H9 (cell line): Measurements from ENCODE around the gene TUBA8. TPM values are rescaled to one million over a fixed set of nuclear protein-coding genes. Genes with fewer than 3 reads are reported as not detected.

Experiments
- DNase-seq: peaks from one replicate; pipeline ENCODE4 v3.0.0-alpha.2; 2017
- H2AFZ ChIP-seq: one replicate; pipeline ENCODE4 v1.6.1; 2013; ENCODE audit warnings: mild to moderate bottlenecking, low read length, control low read depth, moderate library complexity
- H2AK5ac ChIP-seq: 2 replicates; pipeline ENCODE4 v1.6.1; 2013; ENCODE audit warnings: low read length, control low read depth, mixed read lengths; ENCODE audit not compliant: insufficient read length
- H2BK120ac ChIP-seq: one replicate; pipeline ENCODE4 v1.6.1; 2013; ENCODE audit warnings: low read depth, mild to moderate bottlenecking, low read length, control low read depth, inconsistent platforms; ENCODE audit not compliant: poor library complexity, severe bottlenecking
- H2BK12ac ChIP-seq: 2 replicates; pipeline ENCODE4 v1.6.1; 2013; ENCODE audit warnings: low read length, control low read depth, mixed read lengths, low read depth; ENCODE audit not compliant: insufficient read length
- H2BK15ac ChIP-seq: 2 replicates; pipeline ENCODE4 v1.6.1; 2013; ENCODE audit warnings: low read depth, low read length, control low read depth
- H2BK20ac ChIP-seq: one replicate; pipeline ENCODE4 v1.6.1; 2013; ENCODE audit warnings: low read depth, mild to moderate bottlenecking, low read length, control low read depth, inconsistent platforms; ENCODE audit not compliant: poor library complexity, severe bottlenecking
- H2BK5ac ChIP-seq: 2 replicates; pipeline ENCODE4 v1.6.1; 2013; ENCODE audit warnings: low read length, control low read depth, mixed read lengths; ENCODE audit not compliant: insufficient read length
- H3K14ac ChIP-seq: 2 replicates; pipeline ENCODE4 v1.6.1; 2013; ENCODE audit warnings: low read length, control low read depth; ENCODE audit not compliant: insufficient read depth
- H3K18ac ChIP-seq: 2 replicates; pipeline ENCODE4 v1.6.1; 2013; ENCODE audit warnings: low read depth, mild to moderate bottlenecking, mixed read lengths, low read length, control low read depth; ENCODE audit not compliant: insufficient read length
- H3K23ac ChIP-seq: 2 replicates; pipeline ENCODE4 v1.6.1; 2013; ENCODE audit warnings: low read length, control low read depth, mixed read lengths, low read depth; ENCODE audit not compliant: insufficient read length
- H3K23me2 ChIP-seq: 2 replicates; pipeline ENCODE4 v1.6.1; 2013; ENCODE audit warnings: low read depth, mild to moderate bottlenecking, mixed read lengths, low read length, control low read depth; ENCODE audit not compliant: insufficient read length, poor library complexity, severe bottlenecking
- H3K27ac ChIP-seq: 2 replicates; pipeline ENCODE4 v1.5.1; 2013; ENCODE audit warnings: low read length, control low read depth, mixed read lengths, low read depth; ENCODE audit not compliant: insufficient read length
- H3K27me3 ChIP-seq: 2 replicates; pipeline ENCODE4 v1.6.1; 2013; ENCODE audit warnings: low read length, control low read depth, inconsistent platforms; ENCODE audit not compliant: insufficient read depth
- H3K4ac ChIP-seq: 2 replicates; pipeline ENCODE4 v1.6.1; 2013; ENCODE audit warnings: low read depth, mild to moderate bottlenecking, control low read depth, inconsistent platforms, low read length, moderate library complexity
- H3K4me1 ChIP-seq: 2 replicates; pipeline ENCODE4 v1.6.1; 2013; ENCODE audit warnings: low read length, control low read depth, inconsistent platforms; ENCODE audit not compliant: insufficient read depth
- H3K4me2 ChIP-seq: 2 replicates; pipeline ENCODE4 v1.6.1; 2013; ENCODE audit warnings: low read length, control low read depth, mixed read lengths; ENCODE audit not compliant: insufficient read length, insufficient read depth
- H3K56ac ChIP-seq: 2 replicates; pipeline ENCODE4 v1.6.1; 2013; ENCODE audit warnings: low read depth, mild to moderate bottlenecking, mixed read lengths, low read length, control low read depth; ENCODE audit not compliant: insufficient read length
- H3K79me1 ChIP-seq: 2 replicates; pipeline ENCODE4 v1.6.1; 2013; ENCODE audit warnings: low read depth, mild to moderate bottlenecking, moderate library complexity, low read length, control low read depth, inconsistent platforms; ENCODE audit not compliant: insufficient read depth, poor library complexity, severe bottlenecking
- H3K79me2 ChIP-seq: 2 replicates; pipeline ENCODE4 v1.6.1; 2013; ENCODE audit warnings: low read length, control low read depth, inconsistent platforms; ENCODE audit not compliant: insufficient read depth
- H3K9ac ChIP-seq: 2 replicates; pipeline ENCODE4 v1.6.1; 2013; ENCODE audit warnings: low read length, control low read depth, mixed read lengths; ENCODE audit not compliant: insufficient read length; ENCODE audit errors: extremely low read depth
- H3K9me3 ChIP-seq: one replicate; pipeline ENCODE4 v1.6.1; 2013; ENCODE audit warnings: low read depth, low read length, inconsistent platforms; ENCODE audit not compliant: control insufficient read depth
- H3T11ph ChIP-seq: one replicate; pipeline ENCODE4 v1.6.1; 2013; ENCODE audit warnings: mild to moderate bottlenecking, low read length, control low read depth, inconsistent platforms
- H4K20me1 ChIP-seq: one replicate; pipeline ENCODE4 v1.6.1; 2013; ENCODE audit not compliant: control insufficient read depth, insufficient read length, insufficient read depth
- H4K5ac ChIP-seq: 2 replicates; pipeline ENCODE4 v1.6.1; 2013; ENCODE audit warnings: low read depth, mild to moderate bottlenecking, mixed read lengths, low read length, control low read depth; ENCODE audit not compliant: insufficient read length
- H4K8ac ChIP-seq: replicated peaks from 2 replicates; pipeline ENCODE4 v1.6.1; 2013; ENCODE audit warnings: low read length, control low read depth, mixed read lengths, low read depth; ENCODE audit not compliant: insufficient read length
- H4K91ac ChIP-seq: 2 replicates; pipeline ENCODE4 v1.6.1; 2013; ENCODE audit warnings: low read depth, mild to moderate bottlenecking, moderate library complexity, mixed read lengths, low read length, control low read depth; ENCODE audit not compliant: insufficient read length
- H3K27ac Mint-ChIP-seq, 3 experiments: 2 replicates in 2 of 3; 3 replicates in 1 of 3; pipeline ENCODE4 v1.8.0; 2020 to 2021; ENCODE audit warnings: mixed read lengths in 3 of 3, mild to moderate bottlenecking in 1 of 3, moderate library complexity in 1 of 3
- H3K27me3 Mint-ChIP-seq: 2 replicates; pipeline ENCODE4 v1.8.0; 2021; ENCODE audit warnings: low read depth, mild to moderate bottlenecking, moderate library complexity, mixed read lengths
- H3K36me3 Mint-ChIP-seq, 3 experiments: 2 replicates in 2 of 3; 3 replicates in 1 of 3; pipeline ENCODE4 v1.8.0; 2020 to 2021; ENCODE audit warnings: low read depth in 3 of 3, mixed read lengths in 3 of 3; ENCODE audit not compliant: insufficient read depth in 1 of 3
- H3K4me1 Mint-ChIP-seq, 2 experiments: 2 replicates each; pipeline ENCODE4 v1.8.0; 2020; ENCODE audit warnings: mixed read lengths in 2 of 2
- H3K4me3 Mint-ChIP-seq, 2 experiments: 2 replicates in 1 of 2; 3 replicates in 1 of 2; pipeline ENCODE4 v1.8.0; 2020 to 2021; ENCODE audit warnings: mild to moderate bottlenecking in 2 of 2, mixed read lengths in 2 of 2, moderate library complexity in 1 of 2
- H3K9me3 Mint-ChIP-seq, 2 experiments: 2 replicates in 1 of 2; 3 replicates in 1 of 2; pipeline ENCODE4 v1.8.0; 2020; ENCODE audit warnings: mild to moderate bottlenecking in 2 of 2, mixed read lengths in 2 of 2, moderate library complexity in 1 of 2
- WGBS: extraction: QIAGEN DNeasy Blood & Tissue Kit; methylation state at CpG from one replicate; pipeline ENCODE4 v1.1.7; 2013; ENCODE audit warnings: missing lambda C conversion rate, low lambda C conversion rate, mixed read lengths; ENCODE audit not compliant: insufficient read length; ENCODE audit errors: extremely low coverage; 5-methylcytosine and 5-hydroxymethylcytosine counted together
- total RNA-seq: library from RNA; stranded (reverse); gene quantifications from 2 replicates; pipeline ENCODE4 v1.2.1, GENCODE V29; 2021
- TF ChIP-seq, protein P1 (sequence below): fragments of 200-600 bp; sonication (generic); conservative IDR thresholded peaks from 3 replicates; pipeline ENCODE4 v1.8.0; 2021; ENCODE audit warnings: antibody characterized with exemption, mild to moderate bottlenecking

Gene TUBA8
- total RNA-seq, 1 experiment from 2014 or later, result 2.0 TPM

DNA sequence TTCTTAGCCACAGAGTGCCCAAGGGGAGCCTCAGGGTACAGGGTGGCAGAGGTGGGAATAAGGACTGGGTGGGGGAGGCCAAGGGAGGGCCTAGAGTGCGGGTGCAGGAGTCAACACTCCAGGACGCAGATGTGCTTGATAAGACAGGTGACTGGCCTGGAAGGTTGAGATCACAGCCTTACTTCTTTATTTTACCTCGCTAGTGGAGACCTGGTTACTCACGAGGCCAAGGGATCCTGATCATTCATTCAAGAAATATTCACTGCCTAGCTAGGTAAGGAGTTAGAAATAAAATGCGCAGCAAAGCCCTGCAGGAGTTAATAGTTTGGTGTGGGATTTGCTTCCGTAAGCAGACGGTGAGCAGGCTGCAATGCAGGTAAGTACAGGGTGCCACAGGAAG is 46.0 kb upstream of the TUBA8 start:
- Histone ChIP-seq H3K18ac (no peak overlapping the region), H3K27me3 (no peaks in the 10 kb centered on the region), H4K20me1 (no peaks in the 10 kb centered on the region), H3K9me3 (no peaks in the 10 kb centered on the region), H4K8ac (no peak overlapping the region), H4K91ac (no peak overlapping the region), H3K4me1 (no peaks in the 10 kb centered on the region), H3K79me1 (no peaks in the 10 kb centered on the region), H2BK120ac (no peak overlapping the region), H2BK15ac (no peak overlapping the region), H2AK5ac (no peak overlapping the region), H3K23me2 (no peaks in the 10 kb centered on the region), H3K27ac (no peak overlapping the region), H3K56ac (no peak overlapping the region), H3K23ac (no peak overlapping the region), H3K4me2 (no peak overlapping the region), H2BK12ac (no peak overlapping the region), H2BK5ac (no peak overlapping the region), H3K79me2 (no peaks in the 10 kb centered on the region), H3K9ac (no peak overlapping the region), H4K5ac (no peak overlapping the region), H3K4ac (no peak overlapping the region), H2AFZ (no peak overlapping the region), H2BK20ac (no peak overlapping the region), H3K14ac (no peak overlapping the region), H3T11ph (no peak overlapping the region)
- WGBS, result no CpG with 5 or more reads among the region's 7 CpGs
- H3K36me3 Mint-ChIP-seq, result no peaks in the 10 kb centered on the region; a peak in 1 of 7 replicates
- no peak for DNase-seq
- no peak overlapping the region for H3K27ac Mint-ChIP-seq
- H3K4me1 Mint-ChIP-seq, result peaks cover 7 to 11% of the 10 kb centered on the region in 2 experiments
- TF ChIP-seq, protein P1, sequence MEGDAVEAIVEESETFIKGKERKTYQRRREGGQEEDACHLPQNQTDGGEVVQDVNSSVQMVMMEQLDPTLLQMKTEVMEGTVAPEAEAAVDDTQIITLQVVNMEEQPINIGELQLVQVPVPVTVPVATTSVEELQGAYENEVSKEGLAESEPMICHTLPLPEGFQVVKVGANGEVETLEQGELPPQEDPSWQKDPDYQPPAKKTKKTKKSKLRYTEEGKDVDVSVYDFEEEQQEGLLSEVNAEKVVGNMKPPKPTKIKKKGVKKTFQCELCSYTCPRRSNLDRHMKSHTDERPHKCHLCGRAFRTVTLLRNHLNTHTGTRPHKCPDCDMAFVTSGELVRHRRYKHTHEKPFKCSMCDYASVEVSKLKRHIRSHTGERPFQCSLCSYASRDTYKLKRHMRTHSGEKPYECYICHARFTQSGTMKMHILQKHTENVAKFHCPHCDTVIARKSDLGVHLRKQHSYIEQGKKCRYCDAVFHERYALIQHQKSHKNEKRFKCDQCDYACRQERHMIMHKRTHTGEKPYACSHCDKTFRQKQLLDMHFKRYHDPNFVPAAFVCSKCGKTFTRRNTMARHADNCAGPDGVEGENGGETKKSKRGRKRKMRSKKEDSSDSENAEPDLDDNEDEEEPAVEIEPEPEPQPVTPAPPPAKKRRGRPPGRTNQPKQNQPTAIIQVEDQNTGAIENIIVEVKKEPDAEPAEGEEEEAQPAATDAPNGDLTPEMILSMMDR, result no peak
- H3K9me3 Mint-ChIP-seq, result no peaks in the 10 kb centered on the region; a peak in 1 of 5 replicates
- H3K27me3 Mint-ChIP-seq, result peaks cover 54% of the 10 kb centered on the region
- no peak overlapping the region for H3K4me3 Mint-ChIP-seq
